NCI-H187 treated with DMSO at 0.1 percent for 48 hours (cell line): ENCODE data around the gene MBD6.
"Not testable (repeated sequence)": the region's sequence is repeated elsewhere in the genome, so short reads cannot be mapped to it uniquely, and the experiment has no call there.

Source experiments
- DNase-seq: peaks from one replicate; lab custom pipeline; 2025; lab: John Stamatoyannopoulos, UW

The MBD6 gene

GRCh38 chr12:57489157-57489641 is 33.4 kb upstream of the MBD6 start:
- no peak for DNase-seq

- no peak for DNase-seq
These were observed 32.5 kb upstream of the MBD6 start for GRCh38 chr12:57490126-57490525.

GRCh38 chr12:57491393-57492280 is 31.0 kb upstream of the MBD6 start:
- DNase-seq, result no peak

GRCh38 chr12:57495051-57495701 is 27.4 kb upstream of the MBD6 start:
- DNase-seq, result not testable (repeated sequence)

GRCh38 chr12:57496822-57497221 is 25.8 kb upstream of the MBD6 start:
- peak; percentile 64 for DNase-seq

GRCh38 chr12:57497223-57498131 is 25.1 kb upstream of the MBD6 start:
- no peak for DNase-seq

- DNase-seq, result no peak
These were observed 24.5 kb upstream of the MBD6 start for GRCh38 chr12:57498132-57498502.

- no peak for DNase-seq
These were observed 24.1 kb upstream of the MBD6 start for GRCh38 chr12:57498571-57498970.

GRCh38 chr12:57500213-57500612 is 22.4 kb upstream of the MBD6 start:
- DNase-seq, result no peak

GRCh38 chr12:57502311-57502969 is 20.2 kb upstream of the MBD6 start:
- DNase-seq, result not testable (repeated sequence)

GRCh38 chr12:57506541-57506940 is 16.1 kb upstream of the MBD6 start:
- DNase-seq, result not testable (repeated sequence)

- DNase-seq, result not testable (repeated sequence)
These were observed 14.8 kb upstream of the MBD6 start for GRCh38 chr12:57507796-57508195.

- no peak for DNase-seq
These were observed 11.5 kb upstream of the MBD6 start for GRCh38 chr12:57511161-57511560.

- DNase-seq, result no peak
These were observed 10.9 kb upstream of the MBD6 start for GRCh38 chr12:57511588-57512325.

- DNase-seq, result no peak
These were observed 10.0 kb upstream of the MBD6 start for GRCh38 chr12:57512665-57513064.

GRCh38 chr12:57513266-57513665 is 9.4 kb upstream of the MBD6 start:
- DNase-seq, result no peak

- not testable (repeated sequence) for DNase-seq
These were observed 8.9 kb upstream of the MBD6 start for GRCh38 chr12:57513677-57514076.

- DNase-seq, result not testable (repeated sequence)
These were observed 8.4 kb upstream of the MBD6 start for GRCh38 chr12:57514246-57514645.

GRCh38 chr12:57514720-57515407 is 7.8 kb upstream of the MBD6 start:
- no peak for DNase-seq

- DNase-seq, result no peak
These were observed 7.2 kb upstream of the MBD6 start for GRCh38 chr12:57515408-57515933.
